ENCODE results near the gene CCNE1. TPM values are rescaled to one million over a fixed set of nuclear protein-coding genes. Genes with fewer than 3 reads are reported as not detected.
A peak's percentile ranks its signal among the peaks of the same experiment; 100 is the strongest.
"Not testable (repeated sequence)": the region's sequence is repeated elsewhere in the genome, so short reads cannot be mapped to it uniquely, and the experiment has no call there.

The CCNE1 gene
- total RNA-seq, 1 experiment from 2014 or later = 16.4 TPM

- DNase-seq (ENCODE audit: low read depth) = no peak
Observed at GRCh38 chr19:29787281-29787680, 24.5 kb upstream of the CCNE1 start.

GRCh38 chr19:29789007-29789406, 22.8 kb upstream of the CCNE1 start:
- no peak for DNase-seq (ENCODE audit: low read depth)

GRCh38 chr19:29793116-29793727, 18.6 kb upstream of the CCNE1 start:
- no peak for DNase-seq (ENCODE audit: low read depth)

GRCh38 chr19:29794490-29794889, 17.3 kb upstream of the CCNE1 start:
- DNase-seq (ENCODE audit: low read depth) = not testable (repeated sequence)

- DNase-seq (ENCODE audit: low read depth) = no peak
Observed at GRCh38 chr19:29795461-29796172, 16.2 kb upstream of the CCNE1 start.

GRCh38 chr19:29796173-29796573, 15.6 kb upstream of the CCNE1 start:
- DNase-seq (ENCODE audit: low read depth) = no peak

- DNase-seq (ENCODE audit: low read depth) = peak; percentile 28
Observed at GRCh38 chr19:29798774-29799497, 12.9 kb upstream of the CCNE1 start.

GRCh38 chr19:29800100-29800825, 11.5 kb upstream of the CCNE1 start:
- DNase-seq (ENCODE audit: low read depth) = no peak

GRCh38 chr19:29803951-29804350, 7.8 kb upstream of the CCNE1 start:
- DNase-seq (ENCODE audit: low read depth) = not testable (repeated sequence)

GRCh38 chr19:29804493-29804892, 7.3 kb upstream of the CCNE1 start:
- no peak for DNase-seq (ENCODE audit: low read depth)

GRCh38 chr19:29805031-29805965, 6.5 kb upstream of the CCNE1 start:
- peak; percentile 53 for DNase-seq (ENCODE audit: low read depth)

GRCh38 chr19:29806098-29806866, 5.5 kb upstream of the CCNE1 start:
- DNase-seq (ENCODE audit: low read depth) = peak; percentile 32

- DNase-seq (ENCODE audit: low read depth) = no peak
Observed at GRCh38 chr19:29807178-29807577, 4.6 kb upstream of the CCNE1 start.

- DNase-seq (ENCODE audit: low read depth) = no peak
Observed at GRCh38 chr19:29807870-29808405, 3.9 kb upstream of the CCNE1 start.

GRCh38 chr19:29809795-29810503, 1.8 kb upstream of the CCNE1 start:
- no peak for DNase-seq (ENCODE audit: low read depth)

- DNase-seq (ENCODE audit: low read depth) = peak; percentile 38
Observed at GRCh38 chr19:29810504-29810871, 1.3 kb upstream of the CCNE1 start.

- no peak for DNase-seq (ENCODE audit: low read depth)
Observed at GRCh38 chr19:29812080-29812880, 489 bp downstream of the CCNE1 start.

- no peak for DNase-seq (ENCODE audit: low read depth)
Observed at GRCh38 chr19:29812881-29813275, 1.1 kb downstream of the CCNE1 start.

GRCh38 chr19:29813642-29814041, 1.9 kb downstream of the CCNE1 start:
- no peak for DNase-seq (ENCODE audit: low read depth)

Data from Daoy (cell line).